Upper lobe of right lung (tissue), 1 donor: ENCODE data around the gene BMPR1B. TPM values are rescaled to one million over a fixed set of nuclear protein-coding genes. Genes with fewer than 3 reads are reported as not detected.
"Not testable (repeated sequence)": the region's sequence is repeated elsewhere in the genome, so short reads cannot be mapped to it uniquely, and the experiment has no call there.

ENCODE experiments used
- ATAC-seq: fragments of 200-7000 bp; cut with Tn5 transposase; one replicate; pipeline ENCODE4 v1.9.1; 2020; ENCODE audit warnings: mild to moderate bottlenecking, moderate library complexity
- DNase-seq: peaks from one replicate; pipeline ENCODE4 v3.0.0-alpha.2; 2020
- H3K27ac ChIP-seq: fragments of 200-600 bp; one replicate; pipeline ENCODE4 v1.8.0; 2022
- H3K27me3 ChIP-seq: fragments of 200-600 bp; one replicate; pipeline ENCODE4 v1.8.0; 2022; ENCODE audit warnings: mild to moderate bottlenecking
- H3K36me3 ChIP-seq: fragments of 200-600 bp; one replicate; pipeline ENCODE4 v1.8.0; 2022
- H3K4me1 ChIP-seq: fragments of 200-600 bp; one replicate; pipeline ENCODE4 v1.8.0; 2022
- H3K4me3 ChIP-seq: fragments of 200-600 bp; one replicate; pipeline ENCODE4 v1.8.0; 2022; ENCODE audit warnings: mild to moderate bottlenecking
- H3K9me3 ChIP-seq: fragments of 200-600 bp; one replicate; pipeline ENCODE4 v1.8.0; 2022
- CTCF ChIP-seq: fragments of 200-600 bp; IDR thresholded peaks from one replicate; pipeline ENCODE4 v1.8.0; 2022; ENCODE audit warnings: antibody characterized with exemption
- intact Hi-C: fragments of 100-400 bp; cut with DNase I; formaldehyde crosslinking; loops from one replicate; pipeline ENCODE4 v1.11.0; 2022
- total RNA-seq: library from RNA; stranded (reverse); fragmentation: NEBNext Ultra II Directional; extraction: Animal tissue kit (Norgen Biotek cat#: 25700); gene quantifications from one replicate; pipeline ENCODE4 v1.2.1, GENCODE V29; 2021
- donor health status: DM: no; HTN: yes; CAD: no; lungs with severe emphysema.

BMPR1B gene
- total RNA-seq, 1 donor from 2014 or later, result 3.0 TPM

DNA sequence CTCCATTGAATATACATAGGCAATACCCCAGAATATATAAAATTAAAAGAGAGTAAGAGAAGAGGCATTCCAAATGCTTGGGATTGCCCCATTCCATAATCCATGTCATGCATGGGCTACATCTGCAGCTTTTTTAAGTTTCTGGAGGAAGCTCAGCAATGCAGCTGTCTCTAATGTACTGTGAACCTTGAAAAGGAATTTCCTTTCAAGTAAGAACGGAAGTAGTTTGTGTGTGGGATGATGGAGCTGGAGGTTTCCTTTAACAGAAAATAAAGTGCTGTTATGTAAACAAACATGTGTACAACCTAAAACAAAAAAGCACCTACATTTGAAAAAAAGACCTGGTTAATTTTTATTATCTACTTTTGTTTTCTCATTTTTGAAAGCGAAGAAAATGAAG lies 303.5 kb downstream of the BMPR1B start:
- DNase-seq (no peak), ATAC-seq (no peak)
- no peaks in the 10 kb centered on the region for H3K36me3 ChIP-seq
- H3K4me1 ChIP-seq, result no peaks in the 10 kb centered on the region
- intact Hi-C loops, result no loop called here
- no peak for TF ChIP-seq CTCF
- no peaks in the 10 kb centered on the region for H3K9me3 ChIP-seq
- H3K4me3 ChIP-seq, result no peak overlapping the region
- H3K27me3 ChIP-seq, result no peaks in the 10 kb centered on the region
- no peak overlapping the region for H3K27ac ChIP-seq

GRCh38 chr4:95061801-95062200 lies 304.0 kb downstream of the BMPR1B start:
- H3K9me3 ChIP-seq, result not testable (repeated sequence)

GRCh38 chr4:95066050-95066449 lies 308.3 kb downstream of the BMPR1B start:
- Histone ChIP-seq H3K27ac (no peak overlapping the region), H3K4me1 (no peaks in the 10 kb centered on the region), H3K36me3 (no peaks in the 10 kb centered on the region), H3K27me3 (no peaks in the 10 kb centered on the region), H3K9me3 (no peaks in the 10 kb centered on the region), H3K4me3 (no peak overlapping the region)
- ATAC-seq (no peak), DNase-seq (no peak)
- no peak for TF ChIP-seq CTCF
- intact Hi-C loops, result no loop called here

More at GRCh38 chr4:95061801-95062200, 304.0 kb downstream of the BMPR1B start:
- ATAC-seq, H3K27me3 ChIP-seq, H3K4me1 ChIP-seq, H3K4me3 ChIP-seq, H3K27ac ChIP-seq, DNase-seq, H3K36me3 ChIP-seq, intact Hi-C loops: not testable (repeated sequence)

- no peak for TF ChIP-seq CTCF
- no peak overlapping the region for H3K4me3 ChIP-seq
- no peaks in the 10 kb centered on the region for H3K4me1 ChIP-seq
- no peak overlapping the region for H3K27ac ChIP-seq
- no peak for DNase-seq
- ATAC-seq, result no peak
- H3K9me3 ChIP-seq, result no peaks in the 10 kb centered on the region
- intact Hi-C loops, result no loop called here
- H3K27me3 ChIP-seq, result no peaks in the 10 kb centered on the region
- H3K36me3 ChIP-seq, result no peaks in the 10 kb centered on the region
These were observed 310.6 kb downstream of the BMPR1B start for GRCh38 chr4:95068401-95068800.

GRCh38 chr4:95068818-95069478 lies 311.2 kb downstream of the BMPR1B start:
- Histone ChIP-seq H3K4me1 (no peaks in the 10 kb centered on the region), H3K9me3 (no peaks in the 10 kb centered on the region), H3K27me3 (no peaks in the 10 kb centered on the region), H3K4me3 (no peak overlapping the region), H3K27ac (no peak overlapping the region), H3K36me3 (no peaks in the 10 kb centered on the region)
- no peak for ATAC-seq
- TF ChIP-seq CTCF, result no peak
- intact Hi-C loops, result no loop called here
- DNase-seq, result no peak

- H3K4me3 ChIP-seq, result no peak overlapping the region
- no peaks in the 10 kb centered on the region for H3K36me3 ChIP-seq
- ATAC-seq (no peak), DNase-seq (no peak)
- no peak for TF ChIP-seq CTCF
- no peaks in the 10 kb centered on the region for H3K4me1 ChIP-seq
- intact Hi-C loops, result no loop called here
- no peaks in the 10 kb centered on the region for H3K9me3 ChIP-seq
- H3K27ac ChIP-seq, result no peak overlapping the region
- H3K27me3 ChIP-seq, result no peaks in the 10 kb centered on the region
These were observed 314.1 kb downstream of the BMPR1B start for GRCh38 chr4:95071851-95072250.
